Endodermal cell (in vitro differentiated cells): Measurements from ENCODE around the gene KCNQ1. TPM values are rescaled to one million over a fixed set of nuclear protein-coding genes. Genes with fewer than 3 reads are reported as not detected.
A peak's percentile ranks its signal among the peaks of the same experiment; 100 is the strongest.

Source experiments
- DNase-seq: peaks from one replicate; pipeline ENCODE4 v3.0.0-alpha.2; 2017
- H3K27ac ChIP-seq: 2 replicates; pipeline ENCODE4 v1.5.1; 2013; ENCODE audit warnings: mild to moderate bottlenecking, low read depth, low read length, moderate library complexity
- H3K27me3 ChIP-seq: 2 replicates; pipeline ENCODE4 v1.6.1; 2013; ENCODE audit warnings: mild to moderate bottlenecking, low read length, moderate library complexity; ENCODE audit not compliant: insufficient read depth, control insufficient read depth, poor library complexity, severe bottlenecking
- H3K36me3 ChIP-seq: 2 replicates; pipeline ENCODE4 v1.7.0; 2013; ENCODE audit warnings: mild to moderate bottlenecking, low read length, moderate library complexity; ENCODE audit not compliant: control insufficient read depth, insufficient read depth
- H3K4me1 ChIP-seq: one replicate; pipeline ENCODE4 v1.7.0; 2013; ENCODE audit warnings: low read length; ENCODE audit not compliant: control insufficient read depth, insufficient read depth
- H3K4me3 ChIP-seq: 2 replicates; pipeline ENCODE4 v1.5.1; 2013; ENCODE audit warnings: mild to moderate bottlenecking, low read length, moderate library complexity
- H3K9ac ChIP-seq: 2 replicates; pipeline ENCODE4 v1.6.1; 2013; ENCODE audit warnings: mild to moderate bottlenecking, low read length, moderate library complexity; ENCODE audit not compliant: poor library complexity, severe bottlenecking; ENCODE audit errors: extremely low read depth
- H3K9me3 ChIP-seq: 2 replicates; pipeline ENCODE4 v1.6.1; 2013; ENCODE audit warnings: mild to moderate bottlenecking, low read length, moderate library complexity; ENCODE audit not compliant: control insufficient read depth
- H3K27ac Mint-ChIP-seq: 2 replicates; pipeline ENCODE4 v1.8.0; 2020; ENCODE audit warnings: mixed read lengths
- H3K27me3 Mint-ChIP-seq: 2 replicates; pipeline ENCODE4 v1.8.0; 2021; ENCODE audit warnings: mild to moderate bottlenecking, mixed read lengths; ENCODE audit not compliant: insufficient read depth
- H3K36me3 Mint-ChIP-seq: 2 replicates; pipeline ENCODE4 v1.8.0; 2020; ENCODE audit warnings: low read depth, mixed read lengths
- H3K4me1 Mint-ChIP-seq: 2 replicates; pipeline ENCODE4 v1.8.0; 2020; ENCODE audit warnings: mixed read lengths
- H3K4me3 Mint-ChIP-seq: 2 replicates; pipeline ENCODE4 v1.8.0; 2020; ENCODE audit warnings: mild to moderate bottlenecking, moderate library complexity, mixed read lengths
- H3K9me3 Mint-ChIP-seq: 2 replicates; pipeline ENCODE4 v1.8.0; 2020; ENCODE audit warnings: mild to moderate bottlenecking, mixed read lengths
- CTCF ChIP-seq: fragments of 200-600 bp; sonication (generic); conservative IDR thresholded peaks from 2 replicates; pipeline ENCODE4 v1.5.0; 2021; ENCODE audit warnings: antibody characterized with exemption, mild to moderate bottlenecking
- WGBS, 2 experiments: methylation state at CpG; one replicate each; pipeline versions ENCODE4 v1.1.5 to v1.1.7; 2013; ENCODE audit warnings: missing lambda C conversion rate in 2 of 2, mixed read lengths in 1 of 2; ENCODE audit not compliant: insufficient coverage in 1 of 2, insufficient read length in 1 of 2; 5-methylcytosine and 5-hydroxymethylcytosine counted together
- total RNA-seq, 2 donors: library from RNA; stranded (reverse); fragmentation: NEBNext Ultra II Directional in 1 of 2; extraction: Animal tissue kit (Norgen Biotek cat#: 25700) in 1 of 2; gene quantifications; 2 replicates in 1 of 2; 3 replicates in 1 of 2; pipeline ENCODE4 v1.2.1, GENCODE V29; 2021

Gene KCNQ1
- total RNA-seq, 2 donors from 2014 or later: 1.8 to 3.5 TPM

GRCh38 chr11:2445746-2446551 lies 1.1 kb downstream of the KCNQ1 start:
- no peaks in the 10 kb centered on the region for H3K4me1 ChIP-seq
- Mint-ChIP-seq H3K4me3 (peak overlapping the region; percentile 57), H3K27me3 (peaks cover 87% of the 10 kb centered on the region), H3K27ac (no peak overlapping the region), H3K9me3 (peaks cover 4% of the 10 kb centered on the region), H3K4me1 (no peaks in the 10 kb centered on the region), H3K36me3 (no peaks in the 10 kb centered on the region)
- H3K36me3 ChIP-seq: no peaks in the 10 kb centered on the region
- no peak overlapping the region for H3K27ac ChIP-seq
- H3K9ac ChIP-seq: no peak overlapping the region
- 77 to 82% methylated on average over 10 to 23 of the region's 23 CpGs for WGBS, 2 experiments
- peaks cover 9% of the 10 kb centered on the region for H3K9me3 ChIP-seq
- H3K4me3 ChIP-seq: no peak overlapping the region
- peaks cover 89% of the 10 kb centered on the region for H3K27me3 ChIP-seq
- DNase-seq: no peak
- TF ChIP-seq CTCF: no peak

GRCh38 chr11:2446590-2447252 lies 1.9 kb downstream of the KCNQ1 start:
- no peak for TF ChIP-seq CTCF
- 84 to 91% methylated on average over 9 to 14 of the region's 15 CpGs for WGBS, 2 experiments
- no peak overlapping the region for H3K4me3 ChIP-seq
- H3K36me3 ChIP-seq: no peaks in the 10 kb centered on the region
- peaks cover 4% of the 10 kb centered on the region for H3K9me3 Mint-ChIP-seq
- peaks cover 9% of the 10 kb centered on the region for H3K9me3 ChIP-seq
- no peak overlapping the region for H3K27ac ChIP-seq
- no peaks in the 10 kb centered on the region for H3K4me1 Mint-ChIP-seq
- H3K36me3 Mint-ChIP-seq: no peaks in the 10 kb centered on the region
- H3K27me3 ChIP-seq: peaks cover 85% of the 10 kb centered on the region
- peaks cover 86% of the 10 kb centered on the region for H3K27me3 Mint-ChIP-seq
- H3K4me3 Mint-ChIP-seq: no peak overlapping the region
- no peak for DNase-seq
- H3K4me1 ChIP-seq: no peaks in the 10 kb centered on the region
- no peak overlapping the region for H3K9ac ChIP-seq
- no peak overlapping the region for H3K27ac Mint-ChIP-seq

- no peaks in the 10 kb centered on the region for H3K36me3 Mint-ChIP-seq
- H3K9me3 ChIP-seq: peaks cover 9% of the 10 kb centered on the region
- no peak overlapping the region for H3K27ac ChIP-seq
- H3K4me3 ChIP-seq: no peak overlapping the region
- peaks cover 86% of the 10 kb centered on the region for H3K27me3 Mint-ChIP-seq
- WGBS, 2 experiments: 92 to 94% methylated on average over 7 to 12 of the region's 12 CpGs
- H3K9me3 Mint-ChIP-seq: peaks cover 4% of the 10 kb centered on the region
- no peak overlapping the region for H3K9ac ChIP-seq
- peaks cover 85% of the 10 kb centered on the region for H3K27me3 ChIP-seq
- no peak overlapping the region for H3K27ac Mint-ChIP-seq
- no peaks in the 10 kb centered on the region for H3K4me1 Mint-ChIP-seq
- H3K4me1 ChIP-seq: no peaks in the 10 kb centered on the region
- H3K36me3 ChIP-seq: no peaks in the 10 kb centered on the region
- no peak for TF ChIP-seq CTCF
- no peak for DNase-seq
- H3K4me3 Mint-ChIP-seq: no peak overlapping the region
These were observed 2.6 kb downstream of the KCNQ1 start for GRCh38 chr11:2447253-2447950.
